Astrocyte (in vitro differentiated cells and primary cell): Measurements from ENCODE around the gene UBXN4.

Source experiments
- CTCF ChIP-seq: IDR thresholded peaks from 2 replicates; pipeline ENCODE4 v1.5.1; 2011; ENCODE audit warnings: low read depth, mild to moderate bottlenecking, inconsistent platforms, low read length, moderate library complexity; ENCODE audit not compliant: insufficient read depth
- EZH2 ChIP-seq: IDR thresholded peaks from 2 replicates; pipeline ENCODE4 v1.6.1; 2012; ENCODE audit warnings: mild to moderate bottlenecking, low read length, inconsistent platforms; ENCODE audit not compliant: insufficient read depth

GRCh38 chr2:135817466-135817865 is 75.8 kb downstream of the UBXN4 start:
- TF ChIP-seq CTCF (no peak), EZH2 (no peak)
